HG03135 (cell line): ENCODE measurements around the gene METAP1.
"Not testable (repeated sequence)": the region's sequence is repeated elsewhere in the genome, so short reads cannot be mapped to it uniquely, and the experiment has no call there.

ENCODE experiments used
- ATAC-seq: cut with Tn5 transposase; IDR thresholded peaks from one replicate; pipeline ENCODE4 v1.9.1; 2021; ENCODE audit warnings: mild to moderate bottlenecking, moderate library complexity; ENCODE audit not compliant: unreplicated experiment

Gene METAP1

DNA sequence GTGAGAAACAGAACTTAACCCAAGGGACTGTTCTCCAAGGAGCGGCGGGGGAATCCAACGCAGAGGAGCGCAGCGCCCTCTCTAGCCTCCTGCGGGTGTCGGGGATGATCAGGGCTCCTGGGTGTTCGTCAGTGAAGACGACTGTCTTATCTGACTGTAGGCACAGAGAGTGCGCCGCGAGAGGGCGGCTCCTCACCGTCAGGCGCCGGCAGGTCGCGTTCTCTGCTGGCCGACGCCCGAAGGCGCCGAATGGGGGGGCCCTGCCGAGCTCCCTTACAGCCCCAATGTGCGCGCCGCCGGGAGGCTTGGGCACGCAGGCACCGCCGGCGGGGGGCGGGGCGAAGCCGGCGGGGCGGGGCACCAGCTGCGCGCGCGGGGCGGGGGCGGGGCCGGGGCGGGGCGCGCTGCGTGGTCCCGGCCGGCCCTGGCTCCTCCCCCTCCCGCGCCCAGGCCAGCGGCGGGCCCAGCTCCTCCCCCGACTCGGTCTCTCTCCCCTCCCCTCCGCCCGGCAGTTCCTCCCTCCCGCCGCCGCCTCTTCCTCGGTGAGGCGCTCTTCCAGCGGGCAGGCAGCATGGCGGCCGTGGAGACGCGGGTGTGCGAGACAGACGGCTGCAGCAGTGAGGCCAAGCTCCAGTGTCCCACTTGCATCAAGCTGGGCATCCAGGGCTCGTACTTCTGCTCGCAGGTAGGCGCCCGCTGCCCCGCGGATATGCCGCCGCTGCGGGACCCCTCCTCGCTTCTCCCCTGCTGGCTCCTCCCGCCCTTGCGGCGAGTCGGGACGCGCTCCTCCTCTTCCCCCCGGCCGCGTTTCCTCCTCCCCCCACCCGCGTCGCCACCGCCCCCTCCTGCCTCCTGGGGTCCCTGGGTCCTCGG is at the start of gene METAP1:
METAP1 (plus strand) TSS at position 539 of the 873 bp plus-strand sequence; CDS start at position 572, 33 bp downstream.
- ATAC-seq, result peak; percentile 92

DNA sequence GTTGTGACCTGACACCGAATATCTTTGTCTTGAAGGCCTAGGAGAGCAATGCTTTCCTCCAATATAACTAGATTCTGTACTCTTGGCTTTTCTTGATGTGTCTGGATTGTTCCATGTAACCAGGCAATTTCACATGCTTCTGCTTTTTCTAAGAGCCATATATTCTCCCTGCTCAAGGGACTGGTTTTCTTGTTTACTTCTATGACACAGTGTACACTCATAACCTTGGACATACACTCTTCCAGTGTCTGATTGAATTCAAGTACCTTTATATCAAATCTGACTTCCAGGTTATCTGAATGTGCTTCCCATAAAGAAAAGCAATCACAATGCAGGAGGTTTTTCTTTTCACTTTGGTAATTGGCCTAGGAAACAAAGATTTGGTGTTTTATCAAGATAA is 49.2 kb upstream of the METAP1 start:
- no peak for ATAC-seq

- ATAC-seq, result no peak
Observed at GRCh38 chr4:98950925-98951324, 44.6 kb upstream of the METAP1 start.

DNA sequence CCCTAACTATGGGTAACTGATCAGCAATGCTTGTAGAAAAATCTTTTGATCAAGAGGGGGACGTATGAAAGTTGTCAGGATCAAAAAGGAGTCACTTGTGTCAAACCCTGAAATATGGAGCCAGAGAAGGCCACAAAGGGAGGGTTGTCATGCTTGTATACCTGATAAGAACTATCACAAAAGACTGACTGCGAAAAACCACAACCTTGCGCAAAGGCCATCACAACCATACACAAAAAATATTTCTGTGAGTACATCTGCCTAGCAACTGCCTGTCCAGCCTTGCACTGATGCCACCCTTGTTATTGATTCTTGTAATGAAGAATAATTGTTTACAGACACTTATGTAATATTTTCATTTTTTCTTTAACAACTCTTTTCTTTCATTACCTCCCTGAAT is 43.8 kb upstream of the METAP1 start:
- no peak for ATAC-seq

DNA sequence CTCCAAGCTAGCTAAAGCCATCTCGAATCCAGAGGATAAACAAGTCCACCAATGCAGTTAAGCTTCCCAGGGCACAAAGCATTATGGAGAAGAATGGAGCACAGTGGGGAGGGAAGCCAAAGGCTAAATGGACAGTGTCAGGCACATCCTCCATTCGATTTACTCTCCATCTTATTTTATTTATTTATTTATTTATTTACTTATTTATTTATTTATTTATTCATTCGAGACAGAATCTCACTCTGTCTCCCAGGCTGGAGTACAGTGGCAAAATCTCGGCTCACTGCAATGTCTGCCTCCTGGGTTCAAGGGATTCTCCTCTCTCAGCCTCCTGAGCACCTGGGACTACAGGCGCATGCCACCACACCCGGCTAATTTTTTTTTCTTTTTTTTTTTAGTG is 40.3 kb upstream of the METAP1 start:
- no peak for ATAC-seq

DNA sequence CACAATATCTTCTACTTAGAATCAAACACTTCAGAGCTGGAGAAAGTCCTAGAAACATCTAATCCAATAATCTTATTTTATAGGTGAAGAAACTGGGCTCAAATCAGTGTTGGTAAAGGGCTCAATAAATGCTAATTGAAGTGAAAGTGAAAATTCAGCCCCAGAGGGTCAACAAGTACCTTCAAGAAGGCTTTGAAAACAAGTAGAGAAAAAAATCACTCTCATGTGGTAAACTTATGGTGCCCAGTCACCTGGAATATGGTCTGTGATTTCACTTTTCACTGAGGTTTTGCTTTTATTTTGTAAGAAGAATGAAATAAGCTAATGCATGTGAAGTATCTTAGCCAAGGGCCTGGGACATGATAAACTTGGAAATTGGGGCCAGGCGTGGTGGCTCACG is 37.5 kb upstream of the METAP1 start:
- ATAC-seq, result no peak

- ATAC-seq, result no peak
Observed at GRCh38 chr4:98959411-98959810, 36.1 kb upstream of the METAP1 start.

- ATAC-seq, result no peak
Observed at GRCh38 chr4:98961770-98962169, 33.8 kb upstream of the METAP1 start.

GRCh38 chr4:98963538-98964433 is 31.7 kb upstream of the METAP1 start:
- ATAC-seq, result no peak

DNA sequence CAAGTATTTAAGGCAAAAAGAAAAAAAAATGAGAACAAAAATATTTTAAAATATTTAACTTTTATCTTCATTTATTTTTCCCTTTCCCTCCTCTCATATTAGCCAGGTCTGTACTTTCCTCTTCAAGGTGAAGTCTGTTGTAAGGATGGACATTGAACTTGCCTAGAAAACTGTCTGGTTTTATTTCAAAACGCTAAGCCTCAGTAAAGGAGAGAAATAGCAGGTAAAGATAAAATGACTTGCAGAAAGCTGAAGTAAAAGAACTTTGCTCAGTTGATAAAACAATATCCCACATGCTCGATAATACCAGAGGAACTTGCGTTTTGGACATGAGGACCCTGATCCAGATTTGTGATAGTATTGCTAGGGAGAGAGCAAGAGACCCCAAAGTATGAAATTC is 28.6 kb upstream of the METAP1 start:
- no peak for ATAC-seq

DNA sequence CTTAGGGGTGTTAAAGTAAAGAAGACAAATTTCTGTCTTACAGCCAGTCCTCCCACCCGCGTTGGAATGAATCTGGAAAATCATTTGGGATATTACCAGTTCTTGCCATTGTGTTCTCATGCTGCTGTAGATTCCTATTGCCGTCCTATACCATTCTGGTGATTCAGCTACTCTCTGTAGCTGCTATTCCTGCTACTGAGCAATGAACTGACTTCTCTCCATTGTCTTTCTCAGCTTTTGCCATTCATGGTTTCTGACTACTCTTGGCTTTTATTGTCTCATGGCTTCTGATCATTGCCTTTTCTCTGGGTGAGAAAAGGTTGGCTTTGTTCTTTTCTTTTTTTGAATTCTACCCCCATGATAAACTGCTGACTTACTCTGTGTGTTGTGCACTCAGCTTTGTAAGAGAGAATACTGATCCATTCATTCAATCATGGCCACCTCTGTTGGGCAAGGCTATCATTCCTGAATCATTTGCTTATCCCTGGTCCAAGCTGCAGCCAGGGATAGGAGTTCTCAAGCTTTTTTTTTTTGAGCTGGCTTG is 27.7 kb upstream of the METAP1 start:
- ATAC-seq, result no peak

- no peak for ATAC-seq
Observed at GRCh38 chr4:98969878-98970785, 25.4 kb upstream of the METAP1 start.

DNA sequence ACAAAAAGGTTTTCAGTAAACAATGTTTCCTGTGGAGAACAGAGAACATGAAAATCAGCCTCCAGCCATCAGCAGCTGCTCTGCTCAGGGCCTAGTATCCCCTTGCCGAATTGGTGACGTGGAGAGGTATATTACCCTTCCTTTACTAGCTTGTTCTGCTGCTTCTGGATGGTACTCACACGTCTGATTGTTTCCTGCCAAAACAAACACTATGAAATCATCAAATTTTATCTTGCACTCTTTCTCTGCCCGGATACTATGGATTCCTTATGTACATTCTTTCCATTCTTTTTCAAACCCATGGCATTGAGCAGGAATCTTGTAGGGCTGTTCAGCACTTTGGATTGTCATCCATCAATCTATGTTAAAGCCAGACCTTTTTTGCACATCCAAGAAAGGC is 18.8 kb upstream of the METAP1 start:
- ATAC-seq, result no peak

DNA sequence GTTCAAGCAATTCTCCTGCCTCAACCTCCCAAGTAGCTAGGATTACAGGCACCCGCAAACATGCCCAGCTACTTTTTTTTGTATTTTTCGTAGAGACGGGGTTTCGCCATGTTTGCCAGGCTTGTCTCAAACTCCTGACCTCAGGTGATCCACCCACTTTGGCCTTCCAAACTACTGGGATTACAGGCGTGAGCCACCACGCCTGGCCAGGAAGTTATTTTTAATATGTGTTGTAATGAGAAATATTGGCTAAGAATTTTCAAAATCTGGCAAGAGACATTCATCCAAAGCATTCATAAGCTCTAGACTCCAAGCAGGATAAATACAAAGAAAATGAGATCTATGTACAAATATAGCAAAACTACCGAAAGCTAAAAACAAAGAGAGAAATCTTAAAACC is 18.0 kb upstream of the METAP1 start:
- no peak for ATAC-seq

DNA sequence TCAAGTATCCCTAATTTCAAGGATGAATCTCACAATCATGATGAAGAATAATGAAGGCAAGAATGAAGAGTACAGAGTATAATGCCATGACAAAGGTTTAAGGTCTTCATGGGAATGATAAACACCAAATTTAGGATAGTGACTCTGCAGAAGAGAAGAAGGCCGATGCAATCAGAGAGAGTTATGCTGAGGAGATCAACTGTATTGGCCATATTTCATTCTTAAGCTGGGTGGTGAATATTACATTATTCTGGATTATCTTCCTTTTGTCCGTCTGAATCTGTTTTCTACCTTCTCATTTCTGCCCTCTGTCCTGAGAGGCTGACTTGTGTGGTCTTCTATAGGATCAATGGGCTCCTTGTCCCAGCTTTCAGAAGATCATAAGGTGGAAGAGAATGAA is 7.8 kb upstream of the METAP1 start:
- ATAC-seq, result no peak

DNA sequence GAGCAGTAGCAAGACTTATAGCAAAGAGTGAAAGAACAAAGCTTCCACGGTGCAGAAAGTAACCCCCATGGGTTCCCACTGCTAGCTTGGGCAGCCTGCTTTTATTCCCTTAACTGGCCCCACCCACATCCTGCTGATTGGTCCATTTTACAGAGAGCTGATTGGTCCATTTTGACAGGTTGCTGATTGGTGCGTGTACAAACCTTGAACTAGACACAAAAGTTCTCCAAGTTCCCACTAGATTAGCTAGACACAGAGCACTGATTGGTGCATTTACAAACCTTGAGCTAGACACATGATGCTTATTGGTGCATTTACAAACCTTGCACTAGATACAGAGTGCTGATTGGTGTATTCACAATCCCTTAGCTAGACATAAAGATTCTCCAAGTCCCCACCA is 2.7 kb upstream of the METAP1 start:
- ATAC-seq, result not testable (repeated sequence)

DNA sequence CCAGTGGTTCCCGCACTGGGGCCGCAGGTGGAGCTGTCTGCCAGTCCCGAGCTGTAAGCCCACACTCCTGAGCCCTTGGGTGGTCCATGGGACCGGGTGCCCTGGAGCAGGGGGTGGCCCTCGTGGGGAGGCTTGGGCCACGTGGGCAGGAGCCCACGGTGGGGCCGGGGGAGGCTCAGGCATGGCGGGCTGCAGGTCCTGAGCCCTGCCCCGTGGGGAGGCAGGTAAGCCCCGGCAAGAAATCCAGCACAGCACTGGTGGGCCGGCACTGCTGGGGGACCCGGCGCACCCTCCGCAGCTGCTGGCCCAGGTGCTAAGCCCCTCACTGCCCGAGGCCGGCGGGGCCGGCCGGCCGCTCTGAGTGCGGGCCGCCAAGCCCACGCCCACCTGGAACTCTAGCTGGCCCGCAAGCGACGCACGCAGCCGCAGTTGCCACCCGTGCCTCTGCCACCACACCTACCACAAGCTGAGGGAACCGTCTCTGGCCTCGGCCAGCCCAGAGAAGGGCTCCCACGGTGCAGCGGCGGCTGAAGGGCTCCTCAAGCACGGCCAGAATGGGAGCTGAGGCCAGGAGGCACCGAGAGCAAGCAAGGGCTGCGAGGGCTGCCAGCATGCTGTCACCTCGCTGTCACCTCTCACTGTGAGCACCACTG is 2.0 kb upstream of the METAP1 start:
- no peak for ATAC-seq

GRCh38 chr4:98994474-98995182 is 893 bp upstream of the METAP1 start:
- no peak for ATAC-seq

DNA sequence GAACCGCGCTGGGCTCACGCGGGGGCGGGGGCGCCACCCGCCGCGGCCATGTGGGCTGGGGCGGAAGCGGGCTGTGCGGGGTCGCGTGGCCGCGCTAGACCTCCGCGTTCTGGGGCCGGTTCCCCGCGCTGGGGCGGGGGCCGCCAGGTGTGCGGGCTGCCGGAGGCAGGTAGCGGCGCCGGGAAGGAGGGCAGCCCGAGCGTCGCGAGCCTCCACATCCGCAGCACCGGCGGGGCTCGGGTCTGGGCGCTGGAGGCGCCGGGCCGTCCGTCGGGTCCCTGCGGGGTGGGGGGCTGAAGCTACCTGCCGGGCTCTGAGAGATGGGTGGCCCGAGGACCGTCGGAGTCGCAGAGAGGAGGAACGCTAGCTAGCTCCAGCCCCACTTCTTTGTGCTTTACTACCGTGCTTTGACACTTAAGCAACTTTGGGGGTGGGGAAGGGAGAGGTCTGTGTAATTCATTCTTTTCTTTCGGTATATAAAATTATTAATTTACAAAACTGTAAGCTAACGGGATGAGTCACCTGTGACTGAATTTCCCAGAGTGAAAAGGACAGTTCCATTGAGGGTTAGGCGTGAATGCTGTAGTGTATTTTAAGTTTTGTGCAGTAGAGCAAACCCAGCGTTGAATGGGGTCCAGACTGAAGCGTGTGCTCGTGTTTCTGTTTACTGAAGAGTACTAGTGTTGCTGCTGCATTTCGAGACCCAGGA is 689 bp downstream of the METAP1 start:
- peak; percentile 29 for ATAC-seq
